GM23338 (cell line): Measurements from ENCODE around the gene FGF1. TPM values are rescaled to one million over a fixed set of nuclear protein-coding genes. Genes with fewer than 3 reads are reported as not detected.

ENCODE experiments used
- ATAC-seq: fragments of 200-7000 bp; cut with Tn5 transposase; 3 replicates; pipeline ENCODE4 v1.9.1; 2020
- DNase-seq: peaks from one replicate; pipeline ENCODE4 v3.0.0-alpha.2; 2015; ENCODE audit warnings: low spot score
- H2AFZ ChIP-seq: fragments of 200-600 bp; sonication (generic); 2 replicates; pipeline ENCODE4 v1.8.0; 2016; ENCODE audit warnings: antibody characterized with exemption, mild to moderate bottlenecking, moderate library complexity
- H3F3A ChIP-seq: fragments of 200-600 bp; sonication (generic); replicated peaks from 2 replicates; pipeline ENCODE4 v1.8.0; 2017; ENCODE audit warnings: antibody characterized with exemption, mixed run types, low read depth
- H3K27ac ChIP-seq: fragments of 200-600 bp; sonication (generic); 2 replicates; pipeline ENCODE4 v1.6.1; 2016; ENCODE audit warnings: low read depth
- H3K27me3 ChIP-seq: fragments of 200-600 bp; sonication (generic); 2 replicates; pipeline ENCODE4 v1.8.0; 2016; ENCODE audit warnings: mild to moderate bottlenecking, mixed run types, moderate library complexity; ENCODE audit not compliant: insufficient read depth
- H3K36me3 ChIP-seq: fragments of 200-600 bp; sonication (generic); 2 replicates; pipeline ENCODE4 v1.8.0; 2016; ENCODE audit warnings: mild to moderate bottlenecking; ENCODE audit not compliant: insufficient read depth
- H3K4me1 ChIP-seq: fragments of 200-600 bp; sonication (generic); 2 replicates; pipeline ENCODE4 v1.8.0; 2016; ENCODE audit warnings: mild to moderate bottlenecking, moderate library complexity; ENCODE audit not compliant: insufficient read depth
- H3K4me2 ChIP-seq: fragments of 200-600 bp; sonication (generic); 2 replicates; pipeline ENCODE4 v1.7.1; 2017; ENCODE audit warnings: mixed run types
- H3K4me3 ChIP-seq: fragments of 200-600 bp; sonication (generic); 2 replicates; pipeline ENCODE4 v1.6.1; 2016; ENCODE audit warnings: mixed run types
- H3K79me2 ChIP-seq: fragments of 200-600 bp; sonication (generic); replicated peaks from 2 replicates; pipeline ENCODE4 v1.8.0; 2017; ENCODE audit warnings: mild to moderate bottlenecking; ENCODE audit not compliant: insufficient read depth
- H3K9me2 ChIP-seq: fragments of 200-600 bp; sonication (generic); 2 replicates; pipeline ENCODE4 v1.8.0; 2017; ENCODE audit not compliant: insufficient read depth
- H4K20me1 ChIP-seq: fragments of 200-600 bp; sonication (generic); replicated peaks from 2 replicates; pipeline ENCODE4 v1.8.0; 2017; ENCODE audit warnings: mild to moderate bottlenecking; ENCODE audit not compliant: insufficient read depth
- H3K27ac Mint-ChIP-seq: 2 replicates; pipeline ENCODE4 v1.8.0; 2020; ENCODE audit warnings: inconsistent platforms, mild to moderate bottlenecking, moderate library complexity, mixed read lengths
- H3K27me3 Mint-ChIP-seq: 3 replicates; pipeline ENCODE4 v1.8.0; 2022; ENCODE audit warnings: low read depth, mild to moderate bottlenecking, moderate library complexity, mixed read lengths, inconsistent platforms; ENCODE audit not compliant: insufficient read depth, poor library complexity
- H3K36me3 Mint-ChIP-seq: 3 replicates; pipeline ENCODE4 v1.8.0; 2021; ENCODE audit warnings: low read depth, mild to moderate bottlenecking, inconsistent platforms, moderate library complexity, mixed read lengths
- H3K4me1 Mint-ChIP-seq: 3 replicates; pipeline ENCODE4 v1.8.0; 2020; ENCODE audit warnings: mild to moderate bottlenecking, inconsistent platforms, mixed read lengths
- H3K4me3 Mint-ChIP-seq: 3 replicates; pipeline ENCODE4 v1.8.0; 2021; ENCODE audit warnings: moderate library complexity, mild to moderate bottlenecking, inconsistent platforms, mixed read lengths
- H3K9me3 Mint-ChIP-seq: 3 replicates; pipeline ENCODE4 v1.8.0; 2020; ENCODE audit warnings: moderate library complexity, mild to moderate bottlenecking, inconsistent platforms, mixed read lengths
- CREB1 ChIP-seq: fragments of 250-450 bp; sonication (Bioruptor Pico); IDR thresholded peaks from 2 replicates; pipeline ENCODE4 v1.5.0; 2020; ENCODE audit warnings: low read depth, mild to moderate bottlenecking, moderate library complexity
- CTCF ChIP-seq, 2 experiments: fragments of 200-600 bp in 1 of 2; sonication (generic) in 1 of 2; conservative IDR thresholded peaks; 2 replicates each; pipeline versions ENCODE4 v1.5.1 to v1.6.1; 2016 to 2017; ENCODE audit warnings: antibody characterized with exemption in 2 of 2, low read depth in 2 of 2, mild to moderate bottlenecking in 2 of 2, moderate library complexity in 1 of 2
- ETS1 ChIP-seq: IDR thresholded peaks from 2 replicates; pipeline ENCODE4 v1.6.1; 2016; ENCODE audit warnings: antibody characterized with exemption
- EZH2 ChIP-seq: fragments of 200-600 bp; sonication (generic); IDR thresholded peaks from one replicate; pipeline ENCODE4 v1.8.0; 2017; ENCODE audit warnings: antibody characterized with exemption, mild to moderate bottlenecking, low read depth; ENCODE audit not compliant: unreplicated experiment
- EZH2phosphoT487 ChIP-seq: fragments of 200-600 bp; sonication (generic); IDR thresholded peaks from one replicate; pipeline ENCODE4 v1.8.1; 2018; ENCODE audit warnings: antibody characterized with exemption; ENCODE audit not compliant: unreplicated experiment
- JUNB ChIP-seq: IDR thresholded peaks from one replicate; pipeline ENCODE4 v1.6.1; 2016; ENCODE audit warnings: antibody characterized with exemption; ENCODE audit not compliant: unreplicated experiment
- NANOG ChIP-seq: IDR thresholded peaks from 2 replicates; pipeline ENCODE4 v1.6.1; 2016; ENCODE audit warnings: antibody characterized with exemption, borderline replicate concordance
- POLR2AphosphoS5 ChIP-seq: IDR thresholded peaks from 2 replicates; pipeline ENCODE4 v1.6.1; 2016; ENCODE audit warnings: antibody characterized with exemption, low read depth
- REST ChIP-seq: IDR thresholded peaks from one replicate; pipeline ENCODE4 v1.6.1; 2018; ENCODE audit warnings: antibody characterized with exemption; ENCODE audit not compliant: unreplicated experiment
- STAT1 ChIP-seq: IDR thresholded peaks from one replicate; pipeline ENCODE4 v1.6.1; 2016; ENCODE audit warnings: antibody characterized with exemption; ENCODE audit not compliant: unreplicated experiment
- ZNF114 ChIP-seq: fragments of 250-450 bp; sonication (Bioruptor Pico); IDR thresholded peaks from 2 replicates; pipeline ENCODE4 v1.5.0; 2020; ENCODE audit warnings: mild to moderate bottlenecking, moderate library complexity
- ZNF331 ChIP-seq: fragments of 250-450 bp; sonication (Bioruptor Pico); IDR thresholded peaks from 2 replicates; pipeline ENCODE4 v1.5.0; 2020; ENCODE audit warnings: low read depth, mild to moderate bottlenecking, moderate library complexity
- ZNF462 ChIP-seq: fragments of 250-450 bp; sonication (Bioruptor Pico); IDR thresholded peaks from 2 replicates; pipeline ENCODE4 v1.5.0; 2020; ENCODE audit warnings: mild to moderate bottlenecking, moderate library complexity
- polyA plus RNA-seq: library from polyadenylated mRNA; unstranded; fragments of >200 nt; fragmentation: Nextera tagmentation; extraction: Ambion mirVana; gene quantifications from 2 replicates; pipeline ENCODE4 v1.2.1, GENCODE V29; 2016
- total RNA-seq: library from RNA; depleted of rRNA; stranded (reverse); fragments of >200 nt; shearing (Covaris generic); gene quantifications from 2 replicates; pipeline ENCODE4 v1.2.3, GENCODE V29; 2014

Gene FGF1
- total and polyA plus RNA-seq, 2 experiments from 2014 or later, result 0.21 to 0.34 TPM

- H3K4me1 ChIP-seq, result 0 out of 2 replicates have a peak, but pooled peaks cover 9% of the 10 kb centered on the region
- H3K4me3 ChIP-seq, result no peak overlapping the region
- H3K79me2 ChIP-seq, result no peaks in the 10 kb centered on the region
- no peak overlapping the region for H3K27ac ChIP-seq
- H2AFZ ChIP-seq, result no peak overlapping the region
- H3K4me3 Mint-ChIP-seq, result no peak overlapping the region
- no peaks in the 10 kb centered on the region for H4K20me1 ChIP-seq
- DNase-seq, result no peak
- no peaks in the 10 kb centered on the region for H3F3A ChIP-seq
- H3K27me3 Mint-ChIP-seq, result peaks cover 5% of the 10 kb centered on the region
- H3K9me2 ChIP-seq, result no peaks in the 10 kb centered on the region
- no peak overlapping the region for H3K4me2 ChIP-seq
- peaks cover 9% of the 10 kb centered on the region for H3K4me1 Mint-ChIP-seq
- TF ChIP-seq STAT1 (no peak), ZNF114 (CRISPR knock-in tag) (no peak), CTCF (conservative IDR thresholded peaks at IDR 0.05; ENCODE audit: low read depth in 2 of 2) (no peak), NANOG (no peak), ZNF331 (CRISPR knock-in tag) (no peak), ZNF462 (CRISPR knock-in tag) (no peak), ETS1 (no peak), JUNB (no peak), REST (no peak), CREB1 (no peak), EZH2 (no peak), POLR2AphosphoS5 (no peak), EZH2phosphoT487 (no peak)
- H3K9me3 Mint-ChIP-seq, result no peaks in the 10 kb centered on the region
- H3K27me3 ChIP-seq, result no peaks in the 10 kb centered on the region
- no peaks in the 10 kb centered on the region for H3K36me3 ChIP-seq
- no peak for ATAC-seq
- H3K36me3 Mint-ChIP-seq, result no peaks in the 10 kb centered on the region
- no peak overlapping the region for H3K27ac Mint-ChIP-seq
These were observed 27.6 kb downstream of the FGF1 start for GRCh38 chr5:142658278-142658677.
